Adrenal gland (tissue), 5 donors: Measurements from ENCODE around the gene MAP1B.

Experiments
- POLR2A ChIP-seq, 2 donors: fragments of 450-650 bp; IDR thresholded peaks; one replicate each; pipeline ENCODE4 v1.6.1; 2017; ENCODE audit warnings: antibody characterized with exemption in 2 of 2, mild to moderate bottlenecking in 2 of 2, moderate library complexity in 1 of 2
- TF ChIP-seq, protein P1 (sequence below), 6 experiments: fragments of 450-650 bp in 4 of 6; fragments of 200-600 bp in 2 of 6; sonication (generic) in 1 of 6; IDR thresholded peaks; 1 replicate in 5 of 6; 2 replicates in 1 of 6; pipeline versions ENCODE4 v1.5.1 to v1.8.0; 2016 to 2021; ENCODE audit warnings: antibody characterized with exemption in 6 of 6, mild to moderate bottlenecking in 2 of 6, moderate library complexity in 1 of 6
- donor health status: DM: no; HTN: no; CAD: no.

DNA sequence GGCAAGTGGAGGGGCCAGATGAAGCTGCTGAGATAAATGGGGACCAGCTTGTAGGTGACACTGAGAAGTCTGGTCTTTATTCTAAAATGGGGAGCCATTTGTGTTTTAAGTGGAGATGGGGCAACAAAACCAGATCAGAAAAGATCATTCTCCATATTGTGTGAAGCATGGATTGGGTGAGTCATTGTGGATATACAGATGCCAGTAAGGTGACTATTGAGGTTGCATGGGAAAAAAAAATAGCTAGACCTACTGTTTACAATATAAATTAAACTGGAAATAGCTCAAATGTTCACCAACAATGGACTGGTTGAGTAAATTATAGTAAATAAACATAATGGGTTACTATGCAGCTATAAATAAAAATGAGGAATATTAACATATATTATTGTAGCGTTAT is 5.4 kb upstream of the MAP1B start:
- TF ChIP-seq, protein P1, sequence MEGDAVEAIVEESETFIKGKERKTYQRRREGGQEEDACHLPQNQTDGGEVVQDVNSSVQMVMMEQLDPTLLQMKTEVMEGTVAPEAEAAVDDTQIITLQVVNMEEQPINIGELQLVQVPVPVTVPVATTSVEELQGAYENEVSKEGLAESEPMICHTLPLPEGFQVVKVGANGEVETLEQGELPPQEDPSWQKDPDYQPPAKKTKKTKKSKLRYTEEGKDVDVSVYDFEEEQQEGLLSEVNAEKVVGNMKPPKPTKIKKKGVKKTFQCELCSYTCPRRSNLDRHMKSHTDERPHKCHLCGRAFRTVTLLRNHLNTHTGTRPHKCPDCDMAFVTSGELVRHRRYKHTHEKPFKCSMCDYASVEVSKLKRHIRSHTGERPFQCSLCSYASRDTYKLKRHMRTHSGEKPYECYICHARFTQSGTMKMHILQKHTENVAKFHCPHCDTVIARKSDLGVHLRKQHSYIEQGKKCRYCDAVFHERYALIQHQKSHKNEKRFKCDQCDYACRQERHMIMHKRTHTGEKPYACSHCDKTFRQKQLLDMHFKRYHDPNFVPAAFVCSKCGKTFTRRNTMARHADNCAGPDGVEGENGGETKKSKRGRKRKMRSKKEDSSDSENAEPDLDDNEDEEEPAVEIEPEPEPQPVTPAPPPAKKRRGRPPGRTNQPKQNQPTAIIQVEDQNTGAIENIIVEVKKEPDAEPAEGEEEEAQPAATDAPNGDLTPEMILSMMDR (IDR thresholded peaks at IDR 0.05), result no peak
- TF ChIP-seq POLR2A (IDR thresholded peaks at IDR 0.05), result no peak
